Motor neuron (in vitro differentiated cells): Measurements from ENCODE around the gene COL12A1. TPM values are rescaled to one million over a fixed set of nuclear protein-coding genes. Genes with fewer than 3 reads are reported as not detected.

Experiments used
- ATAC-seq, 8 experiments: fragments of 200-7000 bp; cut with Tn5 transposase; replicated peaks in 6 of 8; 2 replicates each; pipeline ENCODE4 v1.8.0; 2021; ENCODE audit warnings: mild to moderate bottlenecking in 8 of 8, moderate library complexity in 8 of 8
- H3K27ac ChIP-seq, 2 donors: fragments of 250-450 bp; sonication (Bioruptor Pico); 2 replicates each; pipeline ENCODE4 v1.9.0; 2021; ENCODE audit warnings: antibody characterized with exemption in 2 of 2, mild to moderate bottlenecking in 2 of 2, moderate library complexity in 1 of 2
- H3K4me1 ChIP-seq, 2 donors: fragments of 250-450 bp; sonication (Bioruptor Pico); replicated peaks in 1 of 2; 2 replicates each; pipeline ENCODE4 v1.6.1; 2021; ENCODE audit warnings: antibody characterized with exemption in 2 of 2, mild to moderate bottlenecking in 2 of 2, moderate library complexity in 1 of 2
- H3K4me3 ChIP-seq, 5 donors: fragments of 250-450 bp; sonication (Bioruptor Pico); 2 replicates each; pipeline ENCODE4 v1.9.0; 2021; ENCODE audit warnings: antibody characterized with exemption in 5 of 5, mild to moderate bottlenecking in 5 of 5, moderate library complexity in 4 of 5
- WGBS, 10 experiments: fragments of 450-650 bp; shearing (Covaris generic); methylation state at CpG; one replicate each; pipeline ENCODE4 v1.0.0; 2022; 5-methylcytosine and 5-hydroxymethylcytosine counted together
- in situ Hi-C, 9 experiments: fragments of 400-800 bp; cut with MboI; loops; one replicate each; pipeline ENCODE4 v1.15.0; 2021; ENCODE audit warnings: low sequenced_read_pairs in 9 of 9, low pct_unique_long_range_greater_than_20kb in 2 of 9; ENCODE audit not compliant: unreplicated experiment in 9 of 9
- total RNA-seq, 8 experiments: library from RNA; unstranded; fragments of 300-600 nt; gene quantifications; 2 replicates each; pipeline versions ENCODE4 v1.2.3 to v1.2.4, GENCODE V29; 2022

Gene COL12A1
- total RNA-seq = 100 to 1,000 TPM in 1 of 8 experiments, 10 to 100 TPM in 3, under 1 TPM in 4; 0.16 to 114 (median 9.0) TPM

GRCh38 chr6:75205776-75206575 is at the start of gene COL12A1:
Gene COL12A1, minus strand, starts transcription at chr6:75206053. Its CDS starts 3,261 bp downstream, at chr6:75202792.
- H3K4me1 ChIP-seq = peaks cover 4 to 17% of the 10 kb centered on the region in 2 donors
- WGBS, 10 experiments = 0 to 4% (median 0%) methylated on average over 2 to 10 of the region's 64 CpGs; no CpG with 5 or more reads in 3 of the 10 experiments
- no peak within 1 kb of the TSS for H3K27ac ChIP-seq
- ATAC-seq = peak; percentile 45 to 74 (median 62)
- H3K4me3 ChIP-seq = peak within 1 kb of the TSS; percentile 32 to 41 (median 40)
- in situ Hi-C loops = loop anchor here in 8 of 9 experiments (10.0 to 25.0 kb wide), 7 partner anchors 791 to 1469 kb away; no protein-coding TSS in a partner anchor

GRCh38 chr6:75250552-75250951 is 44.7 kb upstream of the COL12A1 start:
- Histone ChIP-seq H3K4me1 (no peaks in the 10 kb centered on the region), H3K27ac (no peak overlapping the region), H3K4me3 (no peak overlapping the region)
- in situ Hi-C loops = no loop called here
- 86 to 100% (median 94%) methylated on average over 1 to 2 of the region's 2 CpGs for WGBS, 10 experiments
- no peak for ATAC-seq

- in situ Hi-C loops = no loop called here
- Histone ChIP-seq H3K4me3 (no peak overlapping the region), H3K27ac (no peak overlapping the region), H3K4me1 (peaks cover 0 to under 1% of the 10 kb centered on the region in 2 donors)
- no peak for ATAC-seq
Measured at GRCh38 chr6:75249837-75250236, 44.0 kb upstream of the COL12A1 start.

GRCh38 chr6:75246386-75246785 is 40.5 kb upstream of the COL12A1 start:
- Histone ChIP-seq H3K4me1 (peaks cover 11 to 19% of the 10 kb centered on the region in 2 donors), H3K4me3 (no peak overlapping the region), H3K27ac (no peak overlapping the region)
- ATAC-seq = no peak
- WGBS, 10 experiments = 0 to 100% (median 66%) methylated on average over 1 to 2 of the region's 2 CpGs
- in situ Hi-C loops = no loop called here

GRCh38 chr6:75244063-75244584 is 38.3 kb upstream of the COL12A1 start:
- peak overlapping the region; percentile 91 to 92 for H3K27ac ChIP-seq
- in situ Hi-C loops = no loop called here
- 0 to 90% (median 37%) methylated on average over 2 to 15 of the region's 15 CpGs for WGBS, 10 experiments
- H3K4me3 ChIP-seq = peak overlapping the region; percentile 66 to 93 (median 83)
- peak in 2 of 8 experiments; percentile 19 to 47 for ATAC-seq
- H3K4me1 ChIP-seq = peaks cover 11 to 19% of the 10 kb centered on the region in 2 donors

- in situ Hi-C loops = no loop called here
- Histone ChIP-seq H3K4me1 (peaks cover 11 to 19% of the 10 kb centered on the region in 2 donors), H3K4me3 (peak within 1 kb of the TSS; percentile 66 to 93 (median 83)), H3K27ac (peak within 1 kb of the TSS; percentile 91 to 92)
- WGBS, 10 experiments = 0 to 1% (median 0%) methylated on average over 1 to 28 of the region's 36 CpGs; no CpG with 5 or more reads in 1 of the 10 experiments
- ATAC-seq = peak; percentile 93 to 98 (median 97)
Measured at GRCh38 chr6:75243333-75244062, 37.6 kb upstream of the COL12A1 start, which contains the start of gene COX7A2. Gene COX7A2, minus strand, starts transcription at chr6:75243801. Its CDS starts 67 bp downstream, at chr6:75243734.

GRCh38 chr6:75236630-75237029 is 30.8 kb upstream of the COL12A1 start:
- H3K4me1 ChIP-seq = no peaks in the 10 kb centered on the region
- 90 to 100% (median 96%) methylated on average over 2 to 4 of the region's 4 CpGs; no CpG with 5 or more reads in 1 of the 10 experiments for WGBS, 10 experiments
- no peak for ATAC-seq
- in situ Hi-C loops = no loop called here
- no peak overlapping the region for H3K27ac ChIP-seq
- no peak overlapping the region for H3K4me3 ChIP-seq

- no peak overlapping the region for H3K4me3 ChIP-seq
- WGBS, 10 experiments = 70 to 100% (median 93%) methylated on average over 1 to 2 of the region's 2 CpGs; no CpG with 5 or more reads in 1 of the 10 experiments
- ATAC-seq = no peak
- H3K4me1 ChIP-seq = no peaks in the 10 kb centered on the region
- no peak overlapping the region for H3K27ac ChIP-seq
- in situ Hi-C loops = no loop called here
Measured at GRCh38 chr6:75235271-75235670, 29.4 kb upstream of the COL12A1 start.

- Histone ChIP-seq H3K27ac (no peak overlapping the region), H3K4me1 (no peaks in the 10 kb centered on the region), H3K4me3 (no peak overlapping the region)
- peak in 2 of 8 experiments; percentile 9 to 50 for ATAC-seq
- 0 to 86% (median 40%) methylated on average over 1 to 3 of the region's 3 CpGs; no CpG with 5 or more reads in 1 of the 10 experiments for WGBS, 10 experiments
- in situ Hi-C loops = no loop called here
Measured at GRCh38 chr6:75234126-75234865, 28.4 kb upstream of the COL12A1 start.

- Histone ChIP-seq H3K4me1 (no peaks in the 10 kb centered on the region), H3K4me3 (no peak overlapping the region), H3K27ac (no peak overlapping the region)
- WGBS, 10 experiments = 81 to 100% (median 92%) methylated on average over 1 to 4 of the region's 4 CpGs; no CpG with 5 or more reads in 1 of the 10 experiments
- in situ Hi-C loops = no loop called here
- no peak for ATAC-seq
Measured at GRCh38 chr6:75233092-75233615, 27.3 kb upstream of the COL12A1 start.

- H3K4me1 ChIP-seq = no peaks in the 10 kb centered on the region
- H3K27ac ChIP-seq = no peak overlapping the region
- H3K4me3 ChIP-seq = no peak overlapping the region
- peak in 7 of 8 experiments; percentile 32 to 88 (median 65) for ATAC-seq
- in situ Hi-C loops = no loop called here
- WGBS, 10 experiments = 13 to 55% (median 32%) methylated on average over 2 to 10 of the region's 10 CpGs
Measured at GRCh38 chr6:75230484-75231325, 24.9 kb upstream of the COL12A1 start.
